Adrenal gland (tissue), 12 donors: ENCODE data around the gene SAMHD1. TPM values are rescaled to one million over a fixed set of nuclear protein-coding genes. Genes with fewer than 3 reads are reported as not detected.

Source experiments
- DNase-seq, 7 donors: peaks; one replicate each; pipeline ENCODE4 v3.0.0-alpha.2; 2019 to 2020
- H3K27ac ChIP-seq, 5 donors: fragments of 200-600 bp; sonication (generic) in 4 of 5; 1 replicate in 3 of 5; 2 replicates in 2 of 5; pipeline versions ENCODE4 v1.5.1 to v1.8.0; 2016 to 2020; ENCODE audit warnings: mild to moderate bottlenecking in 1 of 5
- H3K27me3 ChIP-seq: fragments of 200-600 bp; 2 replicates; pipeline ENCODE4 v1.8.0; 2021
- H3K36me3 ChIP-seq, 2 donors: fragments of 200-600 bp; replicated peaks in 1 of 2; 1 replicate in 1 of 2; 2 replicates in 1 of 2; pipeline versions ENCODE4 v1.5.1 to v1.8.0; 2018 to 2022
- H3K4me1 ChIP-seq, 2 donors: fragments of 200-600 bp; replicated peaks in 1 of 2; 1 replicate in 1 of 2; 2 replicates in 1 of 2; pipeline versions ENCODE4 v1.5.1 to v1.8.0; 2018 to 2021
- H3K4me3 ChIP-seq, 4 donors: fragments of 200-600 bp; sonication (generic) in 3 of 4; one replicate each; pipeline ENCODE4 v1.5.1; 2016 to 2018
- H3K9me3 ChIP-seq, 3 donors: fragments of 200-600 bp; sonication (generic) in 1 of 3; replicated peaks in 1 of 3; 1 replicate in 2 of 3; 2 replicates in 1 of 3; pipeline versions ENCODE4 v1.5.1 to v1.8.0; 2016 to 2021
- CTCF ChIP-seq, 6 experiments: fragments of 450-650 bp in 4 of 6; fragments of 200-600 bp in 2 of 6; sonication (generic) in 1 of 6; IDR thresholded peaks; 1 replicate in 5 of 6; 2 replicates in 1 of 6; pipeline versions ENCODE4 v1.5.1 to v1.8.0; 2016 to 2021; ENCODE audit warnings: antibody characterized with exemption in 6 of 6, mild to moderate bottlenecking in 2 of 6, moderate library complexity in 1 of 6
- POLR2A ChIP-seq, 2 donors: fragments of 450-650 bp; IDR thresholded peaks; one replicate each; pipeline ENCODE4 v1.6.1; 2017; ENCODE audit warnings: antibody characterized with exemption in 2 of 2, mild to moderate bottlenecking in 2 of 2, moderate library complexity in 1 of 2
- WGBS, 4 donors: extraction: QIAGEN DNeasy Blood & Tissue Kit in 2 of 4; methylation state at CpG; one replicate each; pipeline versions ENCODE4 v1.1.5 to v1.1.7; 2013 to 2017; 5-methylcytosine and 5-hydroxymethylcytosine counted together
- intact Hi-C, 2 donors: fragments of 100-400 bp; cut with DNase I; formaldehyde crosslinking; loops; one replicate each; pipeline versions ENCODE4 v1.14.1 to v1.15.0; 2022 to 2023
- polyA plus RNA-seq, 3 donors: library from polyadenylated mRNA; stranded (reverse); fragments of 200-250 nt in 2 of 3; fragments of 350-450 nt in 1 of 3; fragmentation: Illumina TruSeq in 1 of 3; extraction: RNeasy Lipid Tissue Mini Kit (QIAGEN cat#74804) in 1 of 3; gene quantifications; one replicate each; pipeline ENCODE4 v1.2.3, GENCODE V29; 2013 to 2014
- total RNA-seq, 9 donors: library from RNA; depleted of rRNA in 4 of 9; stranded (reverse); fragments of >200 nt in 4 of 9; fragments of 120-200 nt in 1 of 9; fragmentation: NEBNext Ultra II Directional in 1 of 9; extraction: Animal tissue kit (Norgen Biotek cat#: 25700) in 1 of 9; gene quantifications; one replicate each; pipeline versions ENCODE4 v1.1.0 to v1.2.4, GENCODE V29; 2013 to 2023
- donor health status: healthy with polysubstance abuse.
- donor health status: Bipolar disorder and iron deficiency.
- donor health status: DM: yes; HTN: yes; CAD: no.
- donor health status: DM: no; HTN: no; CAD: no.
- donor health status: DM: no; HTN: no; CAD: no.
- donor health status: DM: yes; HTN: yes; CAD: no.

SAMHD1 gene
- total and polyA plus RNA-seq, 12 donors = 27.1 to 232 (median 92.1) TPM

GRCh38 chr20:36873498-36874189 lies 77.9 kb downstream of the SAMHD1 start:
- no peak for TF ChIP-seq POLR2A (IDR thresholded peaks at IDR 0.05)
- no peak for TF ChIP-seq CTCF (IDR thresholded peaks at IDR 0.05)
- no peak overlapping the region for H3K27ac ChIP-seq
- no peaks in the 10 kb centered on the region for H3K27me3 ChIP-seq
- H3K4me1 ChIP-seq = no peaks in the 10 kb centered on the region
- no peak for DNase-seq
- 79 to 82% (median 80%) methylated on average over 13 of the region's 13 CpGs for WGBS, 4 donors
- no peak overlapping the region for H3K4me3 ChIP-seq
- no peaks in the 10 kb centered on the region for H3K36me3 ChIP-seq
- H3K9me3 ChIP-seq = no peaks in the 10 kb centered on the region
- intact Hi-C loops = no loop called here

- Histone ChIP-seq H3K27ac (no peak overlapping the region), H3K36me3 (no peaks in the 10 kb centered on the region), H3K4me3 (no peak overlapping the region), H3K9me3 (no peaks in the 10 kb centered on the region), H3K4me1 (no peaks in the 10 kb centered on the region), H3K27me3 (no peaks in the 10 kb centered on the region)
- WGBS, 4 donors = 79 to 84% (median 84%) methylated on average over 2 to 5 of the region's 5 CpGs
- no peak for DNase-seq
- no peak for TF ChIP-seq CTCF (IDR thresholded peaks at IDR 0.05)
- no peak for TF ChIP-seq POLR2A (IDR thresholded peaks at IDR 0.05)
- intact Hi-C loops = no loop called here
These were observed 78.7 kb downstream of the SAMHD1 start for GRCh38 chr20:36872852-36873251.

- Histone ChIP-seq H3K36me3 (no peaks in the 10 kb centered on the region), H3K27me3 (no peaks in the 10 kb centered on the region), H3K9me3 (no peaks in the 10 kb centered on the region), H3K4me1 (peaks cover 2 to 4% of the 10 kb centered on the region in 2 donors), H3K4me3 (no peak overlapping the region), H3K27ac (no peak overlapping the region)
- intact Hi-C loops = no loop called here
- WGBS, 4 donors = 62 to 72% (median 69%) methylated on average over 14 to 16 of the region's 16 CpGs
- no peak for DNase-seq
- TF ChIP-seq POLR2A (IDR thresholded peaks at IDR 0.05) (no peak), CTCF (IDR thresholded peaks at IDR 0.05) (no peak)
These were observed 79.6 kb downstream of the SAMHD1 start for GRCh38 chr20:36871640-36872570.
